PC-3 (cell line): ENCODE measurements around the gene CAMK1G. TPM values are rescaled to one million over a fixed set of nuclear protein-coding genes. Genes with fewer than 3 reads are reported as not detected.

ENCODE experiments used
- ATAC-seq: fragments of 200-7000 bp; cut with Tn5 transposase; 2 replicates; pipeline ENCODE4 v1.9.1; 2020; ENCODE audit warnings: mild to moderate bottlenecking, moderate library complexity
- BruUV-seq: library from RNA; stranded (reverse); fragments of 400-500 nt; replicated peaks from 2 replicates; lab custom pipeline; 2021; lab: Mats Ljungman, UMichigan
- CTCF ChIA-PET: fragments of 300-600 bp; sonication (Branson Sonifier 250); formaldehyde crosslinking; loops from one replicate; lab custom pipeline; 2022; ENCODE audit warnings: antibody characterized with exemption; lab: Charles Lee
- POLR2A ChIA-PET: fragments of 300-600 bp; sonication (Branson Sonifier 250); formaldehyde crosslinking; loops from one replicate; lab custom pipeline; 2022; ENCODE audit warnings: antibody characterized with exemption; ENCODE audit not compliant: unreplicated experiment; lab: Charles Lee
- DNase-seq: peaks from one replicate; pipeline ENCODE4 v3.0.0-alpha.2; 2015
- H2AFZ ChIP-seq: fragments of 300-600 bp; sonication (generic); 2 replicates; pipeline ENCODE4 v1.6.0; 2016; ENCODE audit warnings: antibody characterized with exemption, low read length
- H3F3A ChIP-seq: fragments of 300-600 bp; sonication (generic); one replicate; pipeline ENCODE4 v1.6.0; 2017; ENCODE audit warnings: antibody characterized with exemption, low read length, control low read depth, mild to moderate bottlenecking; ENCODE audit not compliant: unreplicated experiment
- H3K27ac ChIP-seq: fragments of 300-600 bp; sonication (generic); 2 replicates; pipeline ENCODE4 v1.5.1; 2016; ENCODE audit warnings: mild to moderate bottlenecking, low read length
- H3K27me3 ChIP-seq: fragments of 300-600 bp; sonication (generic); 2 replicates; pipeline ENCODE4 v1.6.1; 2016; ENCODE audit warnings: low read length, mixed read lengths
- H3K36me3 ChIP-seq: fragments of 300-600 bp; sonication (generic); 2 replicates; pipeline ENCODE4 v1.6.1; 2016; ENCODE audit warnings: low read depth, mixed run types, low read length, mixed read lengths
- H3K4me1 ChIP-seq: fragments of 300-600 bp; sonication (generic); 2 replicates; pipeline ENCODE4 v1.5.1; 2016; ENCODE audit warnings: low read length; ENCODE audit not compliant: insufficient read depth
- H3K4me2 ChIP-seq: fragments of 300-600 bp; sonication (generic); 2 replicates; pipeline ENCODE4 v1.6.0; 2016; ENCODE audit warnings: low read length
- H3K4me3 ChIP-seq: fragments of 300-600 bp; sonication (generic); 2 replicates; pipeline ENCODE4 v1.5.1; 2016; ENCODE audit warnings: mild to moderate bottlenecking, low read length, mixed read lengths
- H3K79me2 ChIP-seq: fragments of 300-600 bp; sonication (generic); 2 replicates; pipeline ENCODE4 v1.6.1; 2017; ENCODE audit warnings: low read length, mixed read lengths
- H3K9ac ChIP-seq: fragments of 300-600 bp; sonication (generic); 2 replicates; pipeline ENCODE4 v1.6.0; 2016; ENCODE audit warnings: mild to moderate bottlenecking, low read length
- H3K9me2 ChIP-seq: fragments of 300-600 bp; sonication (generic); replicated peaks from 2 replicates; pipeline ENCODE4 v1.6.1; 2016; ENCODE audit warnings: mixed run types, low read length, mixed read lengths
- H3K9me3 ChIP-seq: fragments of 300-600 bp; sonication (generic); 2 replicates; pipeline ENCODE4 v1.6.1; 2016; ENCODE audit warnings: low read length, mixed read lengths
- H4K20me1 ChIP-seq: fragments of 300-600 bp; sonication (generic); 2 replicates; pipeline ENCODE4 v1.6.1; 2016; ENCODE audit warnings: low read length, mixed read lengths
- CTCF ChIP-seq: fragments of 300-600 bp; sonication (generic); conservative IDR thresholded peaks from 2 replicates; pipeline ENCODE4 v1.5.1; 2017; ENCODE audit warnings: antibody characterized with exemption, low read depth, mild to moderate bottlenecking, low read length
- EZH2 ChIP-seq: fragments of 300-600 bp; sonication (generic); IDR thresholded peaks from one replicate; pipeline ENCODE4 v1.6.1; 2017; ENCODE audit warnings: antibody characterized with exemption, mild to moderate bottlenecking, low read length; ENCODE audit not compliant: unreplicated experiment
- EZH2phosphoT487 ChIP-seq: fragments of 300-600 bp; sonication (generic); IDR thresholded peaks from 2 replicates; pipeline ENCODE4 v1.6.1; 2018; ENCODE audit warnings: mild to moderate bottlenecking, antibody characterized with exemption, low read length, borderline replicate concordance
- intact Hi-C: fragments of 100-400 bp; cut with micrococcal nuclease; formaldehyde crosslinking; loops from 2 replicates; pipeline ENCODE4 v1.9.0; 2023
- total RNA-seq: library from RNA; depleted of rRNA; stranded (reverse); fragments of >200 nt; gene quantifications from 2 replicates; pipeline ENCODE4 v1.2.3, GENCODE V29; 2014

The CAMK1G gene
- total RNA-seq, 1 experiment from 2014 or later = not detected

DNA sequence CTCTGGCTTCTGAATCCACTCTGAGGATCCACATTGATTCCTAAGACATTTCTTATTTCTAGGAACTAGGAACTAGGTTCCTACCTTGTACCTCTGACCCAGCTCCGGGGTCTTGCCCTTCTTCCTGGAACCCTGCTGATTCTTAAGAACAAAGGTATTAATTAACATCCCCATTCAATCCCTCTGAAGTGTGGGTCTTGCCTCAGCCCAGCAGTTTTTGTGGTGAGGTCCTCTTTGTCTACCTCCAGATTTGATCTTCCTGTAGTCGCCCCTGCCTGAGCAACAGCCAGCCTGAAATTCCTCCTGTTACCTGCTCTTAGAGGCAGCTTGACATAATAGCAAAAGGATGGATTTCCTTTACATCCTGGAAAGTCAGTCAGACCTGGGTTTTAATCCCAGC is 46.7 kb upstream of the CAMK1G start:
- no peak for ATAC-seq
- Histone ChIP-seq H3K4me2 (no peak overlapping the region), H3K79me2 (no peaks in the 10 kb centered on the region), H3K9ac (no peak overlapping the region), H2AFZ (no peak overlapping the region), H3F3A (peaks cover under 1% of the 10 kb centered on the region), H3K36me3 (no peaks in the 10 kb centered on the region), H3K27me3 (no peaks in the 10 kb centered on the region), H3K4me1 (peaks cover 4% of the 10 kb centered on the region), H4K20me1 (no peaks in the 10 kb centered on the region), H3K9me3 (no peaks in the 10 kb centered on the region), H3K9me2 (no peaks in the 10 kb centered on the region), H3K27ac (no peak overlapping the region), H3K4me3 (no peak overlapping the region)
- TF ChIP-seq EZH2 = no peak
- no peak for TF ChIP-seq CTCF
- TF ChIP-seq EZH2phosphoT487 = no peak
- BruUV-seq = no TSS peak
- CTCF ChIA-PET = no interaction called here
- POLR2A ChIA-PET = no interaction called here
- DNase-seq = no peak
- intact Hi-C loops = no loop called here

DNA sequence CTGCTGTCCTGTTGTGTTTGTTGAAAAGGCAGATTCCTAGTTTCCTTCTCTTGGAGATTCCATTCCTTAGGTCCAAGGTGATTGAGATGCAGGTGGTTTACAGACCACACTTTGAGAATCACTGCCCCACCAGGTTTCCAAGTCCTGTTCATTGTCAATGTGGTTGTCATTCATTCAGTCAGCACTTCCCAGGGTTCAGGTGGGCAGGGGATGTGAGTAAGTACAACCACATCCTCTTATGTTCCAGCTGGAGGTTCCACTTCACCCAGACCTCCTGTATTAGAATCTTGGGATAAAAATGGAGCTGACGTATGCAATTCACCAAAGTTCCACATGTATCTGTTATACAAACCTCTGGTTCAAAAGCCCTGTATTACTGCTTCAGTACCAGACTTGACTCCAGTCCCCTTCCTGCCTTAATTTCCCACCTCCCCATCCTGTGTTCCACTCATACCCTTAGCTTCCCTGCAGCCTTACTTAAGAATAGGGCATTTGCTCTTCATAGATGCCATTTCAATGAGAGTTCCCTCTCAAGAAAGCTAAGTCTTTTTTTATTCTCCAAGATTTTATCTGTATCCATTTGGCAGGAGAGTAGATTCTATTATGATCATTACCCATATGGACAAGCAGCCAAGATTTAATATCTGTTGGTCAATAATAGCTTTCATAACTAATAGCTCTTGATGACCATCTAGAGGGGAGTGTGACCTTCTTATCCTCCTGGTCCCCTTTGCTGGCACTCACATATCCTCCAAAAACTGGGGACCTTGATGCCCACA is 46.0 kb upstream of the CAMK1G start:
- H3K4me1 ChIP-seq = peaks cover 10% of the 10 kb centered on the region
- H3K9ac ChIP-seq = no peak overlapping the region
- TF ChIP-seq EZH2 (no peak), CTCF (no peak)
- no peak overlapping the region for H2AFZ ChIP-seq
- POLR2A ChIA-PET = no interaction called here
- CTCF ChIA-PET = no interaction called here
- H3K36me3 ChIP-seq = no peaks in the 10 kb centered on the region
- H3K79me2 ChIP-seq = no peaks in the 10 kb centered on the region
- H3K27ac ChIP-seq = no peak overlapping the region
- ATAC-seq = no peak
- no peaks in the 10 kb centered on the region for H3K9me2 ChIP-seq
- H3F3A ChIP-seq = peaks cover 5% of the 10 kb centered on the region
- no peaks in the 10 kb centered on the region for H3K9me3 ChIP-seq
- H4K20me1 ChIP-seq = no peaks in the 10 kb centered on the region
- no TSS peak for BruUV-seq
- no peaks in the 10 kb centered on the region for H3K27me3 ChIP-seq
- DNase-seq = peak; percentile 26
- no peak overlapping the region for H3K4me2 ChIP-seq
- intact Hi-C loops = no loop called here
- H3K4me3 ChIP-seq = no peak overlapping the region

DNA sequence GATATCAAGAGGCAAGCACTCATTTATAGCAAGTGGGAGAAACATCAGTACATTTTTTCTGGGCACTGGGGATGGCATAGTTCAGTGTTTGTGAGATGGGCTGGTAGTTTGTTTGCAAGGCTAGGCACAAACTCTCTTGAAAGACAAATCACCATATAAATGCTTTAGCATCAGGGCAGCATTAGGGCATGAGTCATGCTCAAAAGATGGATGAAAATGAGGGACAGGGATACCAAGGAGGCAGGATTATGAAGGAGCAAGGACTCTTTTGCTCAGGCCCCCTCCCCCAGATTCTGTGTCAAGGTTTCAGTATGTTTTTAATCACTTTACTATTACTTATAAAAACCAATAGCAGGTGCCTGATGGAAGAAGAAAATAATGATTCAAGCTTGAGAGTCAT is 43.9 kb upstream of the CAMK1G start:
- ATAC-seq = no peak
- H3K27ac ChIP-seq = no peak overlapping the region

More for the DNA sequence above, 43.9 kb upstream of the CAMK1G start:
- Histone ChIP-seq H2AFZ (no peak overlapping the region), H3K79me2 (no peaks in the 10 kb centered on the region), H3K4me3 (no peak overlapping the region), H3K4me1 (peaks cover 29% of the 10 kb centered on the region), H4K20me1 (no peaks in the 10 kb centered on the region), H3K36me3 (no peaks in the 10 kb centered on the region), H3F3A (peaks cover 5% of the 10 kb centered on the region), H3K27me3 (no peaks in the 10 kb centered on the region), H3K9ac (no peak overlapping the region), H3K9me2 (no peaks in the 10 kb centered on the region), H3K9me3 (no peaks in the 10 kb centered on the region), H3K4me2 (no peak overlapping the region)
- TF ChIP-seq EZH2phosphoT487 = no peak
- TF ChIP-seq CTCF = no peak
- TF ChIP-seq EZH2 = no peak
- ChIA-PET CTCF (no interaction called here), POLR2A (no interaction called here)
- no TSS peak for BruUV-seq
- DNase-seq = no peak
- intact Hi-C loops = no loop called here
